NCI-H2029 treated with DMSO at 0.1 percent for 48 hours (cell line): ENCODE data around the gene GTF3C2.

Experiments
- DNase-seq: peaks from one replicate; lab custom pipeline; 2025; lab: John Stamatoyannopoulos, UW

The GTF3C2 gene, protein sequence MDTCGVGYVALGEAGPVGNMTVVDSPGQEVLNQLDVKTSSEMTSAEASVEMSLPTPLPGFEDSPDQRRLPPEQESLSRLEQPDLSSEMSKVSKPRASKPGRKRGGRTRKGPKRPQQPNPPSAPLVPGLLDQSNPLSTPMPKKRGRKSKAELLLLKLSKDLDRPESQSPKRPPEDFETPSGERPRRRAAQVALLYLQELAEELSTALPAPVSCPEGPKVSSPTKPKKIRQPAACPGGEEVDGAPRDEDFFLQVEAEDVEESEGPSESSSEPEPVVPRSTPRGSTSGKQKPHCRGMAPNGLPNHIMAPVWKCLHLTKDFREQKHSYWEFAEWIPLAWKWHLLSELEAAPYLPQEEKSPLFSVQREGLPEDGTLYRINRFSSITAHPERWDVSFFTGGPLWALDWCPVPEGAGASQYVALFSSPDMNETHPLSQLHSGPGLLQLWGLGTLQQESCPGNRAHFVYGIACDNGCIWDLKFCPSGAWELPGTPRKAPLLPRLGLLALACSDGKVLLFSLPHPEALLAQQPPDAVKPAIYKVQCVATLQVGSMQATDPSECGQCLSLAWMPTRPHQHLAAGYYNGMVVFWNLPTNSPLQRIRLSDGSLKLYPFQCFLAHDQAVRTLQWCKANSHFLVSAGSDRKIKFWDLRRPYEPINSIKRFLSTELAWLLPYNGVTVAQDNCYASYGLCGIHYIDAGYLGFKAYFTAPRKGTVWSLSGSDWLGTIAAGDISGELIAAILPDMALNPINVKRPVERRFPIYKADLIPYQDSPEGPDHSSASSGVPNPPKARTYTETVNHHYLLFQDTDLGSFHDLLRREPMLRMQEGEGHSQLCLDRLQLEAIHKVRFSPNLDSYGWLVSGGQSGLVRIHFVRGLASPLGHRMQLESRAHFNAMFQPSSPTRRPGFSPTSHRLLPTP

GRCh38 chr2:27356382-27357181 lies at the start of gene GTF3C2:
TSS of gene GTF3C2 (minus strand) at chr2:27356764. CDS start at chr2:27343554, 13,210 bp downstream.
- peak; percentile 71 for DNase-seq

GRCh38 chr2:27400348-27401135 lies 44.0 kb upstream of the GTF3C2 start:
- no peak for DNase-seq

GRCh38 chr2:27398962-27399361 lies 42.4 kb upstream of the GTF3C2 start:
- no peak for DNase-seq

DNA sequence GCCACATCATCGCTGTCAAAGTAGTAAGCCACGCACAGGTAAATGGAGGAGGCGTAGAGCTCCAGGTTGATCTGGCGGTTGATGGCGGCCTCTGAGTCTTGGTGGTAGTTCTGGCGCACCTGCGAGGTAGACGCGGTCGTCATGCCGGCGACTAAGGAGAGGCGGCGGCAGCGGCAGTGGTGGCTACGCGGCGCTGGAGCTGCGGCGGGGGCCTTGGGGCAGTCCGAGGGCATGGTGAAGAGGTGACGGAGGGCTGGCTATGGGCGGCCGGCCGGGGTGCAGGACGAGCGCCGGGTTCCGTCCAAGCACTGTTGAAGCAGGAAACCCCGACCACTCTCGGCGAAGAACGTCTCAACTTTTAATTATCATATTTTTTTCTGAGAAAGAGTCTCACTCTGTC lies 36.7 kb upstream of the GTF3C2 start:
- no peak for DNase-seq

DNA sequence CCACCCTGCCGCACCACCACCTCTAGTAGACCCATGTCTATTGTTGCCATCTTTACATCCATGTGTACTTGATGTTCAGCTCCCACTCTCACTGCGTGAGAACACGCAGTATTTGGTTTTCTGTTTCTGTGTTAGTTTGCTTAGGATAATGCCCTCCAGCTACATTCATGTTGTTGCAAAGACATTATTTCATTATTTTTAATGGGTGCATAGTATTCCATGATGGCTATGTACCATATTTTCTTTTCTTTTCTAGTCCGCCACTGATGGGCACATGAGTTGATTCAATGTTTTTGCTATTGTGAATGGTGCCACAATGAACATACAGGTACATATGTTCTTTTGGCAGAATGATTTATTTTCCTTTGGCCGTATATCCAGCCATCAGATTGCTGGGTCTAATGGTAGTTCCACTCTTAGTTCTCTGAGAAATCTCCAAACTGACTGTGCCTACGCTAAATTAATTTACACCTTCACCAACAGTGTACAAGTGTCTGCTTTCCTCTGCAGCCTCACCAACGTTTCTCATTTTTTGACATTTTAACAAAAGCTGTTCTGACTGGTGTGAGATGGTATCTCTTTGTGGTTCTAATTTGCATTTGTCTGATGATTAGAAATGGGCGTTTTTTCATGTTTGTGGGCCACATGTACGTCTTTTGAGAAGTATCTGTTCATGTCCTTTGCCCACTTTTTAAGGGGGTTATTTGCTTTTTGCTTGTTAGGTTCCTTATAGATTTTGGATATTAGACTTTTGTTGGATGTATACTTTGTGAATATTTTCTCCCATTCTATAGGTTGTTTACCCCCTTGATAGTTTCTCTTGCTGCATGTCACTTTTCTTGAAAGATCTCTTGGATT lies 34.5 kb upstream of the GTF3C2 start:
- DNase-seq = no peak

GRCh38 chr2:27381577-27382181 lies 25.1 kb upstream of the GTF3C2 start:
- DNase-seq = no peak

DNA sequence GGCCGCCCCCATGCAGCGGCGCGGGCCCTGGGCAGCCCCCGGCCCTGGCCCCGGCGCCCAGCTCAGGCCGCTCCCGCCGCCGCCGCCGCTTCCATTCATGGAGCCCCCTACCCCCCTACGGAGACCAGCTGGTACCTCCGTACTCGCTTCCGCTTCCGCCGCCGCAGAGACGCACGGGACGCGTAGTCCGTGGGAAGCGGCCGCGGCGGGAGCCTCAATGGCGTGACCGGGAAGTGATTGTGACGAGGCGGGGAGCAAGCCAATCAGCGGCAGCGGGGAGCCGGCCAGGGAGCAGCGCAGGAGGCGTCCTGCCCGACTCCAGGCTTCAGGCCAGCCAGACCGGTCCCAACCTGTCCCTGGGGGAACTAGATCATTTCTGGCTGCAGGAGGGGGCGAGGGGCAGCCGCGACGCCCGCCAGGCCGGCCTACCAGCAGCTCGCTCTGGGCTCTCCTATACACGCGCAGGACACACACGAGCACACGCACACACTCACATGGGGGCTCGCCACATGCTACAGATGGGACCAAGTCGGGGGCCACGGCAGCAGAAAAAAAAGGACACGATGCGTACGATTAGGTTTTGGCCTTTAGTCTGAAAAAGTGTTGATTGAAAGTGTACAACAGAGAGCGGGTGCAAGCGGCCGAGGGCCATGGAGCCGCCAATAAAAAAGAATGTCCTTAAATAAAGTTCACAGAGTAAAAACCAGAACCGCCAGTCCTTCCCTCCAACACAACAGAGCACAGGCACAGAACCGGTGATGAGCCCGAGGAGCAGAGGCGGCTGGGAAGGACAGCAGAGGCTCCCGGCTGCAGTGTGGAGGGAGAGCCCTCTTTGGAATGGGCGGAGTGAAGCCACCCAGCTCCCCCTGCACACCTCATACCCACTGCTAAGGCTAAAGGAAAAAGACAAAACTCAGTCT lies 24.3 kb upstream of the GTF3C2 start, which contains the start of gene ZNF513:
TSS of gene ZNF513 (minus strand) at position 109 of the 920 bp plus-strand sequence. CDS start 208 bp downstream, outside the sequence.
- DNase-seq = peak; percentile 65

DNA sequence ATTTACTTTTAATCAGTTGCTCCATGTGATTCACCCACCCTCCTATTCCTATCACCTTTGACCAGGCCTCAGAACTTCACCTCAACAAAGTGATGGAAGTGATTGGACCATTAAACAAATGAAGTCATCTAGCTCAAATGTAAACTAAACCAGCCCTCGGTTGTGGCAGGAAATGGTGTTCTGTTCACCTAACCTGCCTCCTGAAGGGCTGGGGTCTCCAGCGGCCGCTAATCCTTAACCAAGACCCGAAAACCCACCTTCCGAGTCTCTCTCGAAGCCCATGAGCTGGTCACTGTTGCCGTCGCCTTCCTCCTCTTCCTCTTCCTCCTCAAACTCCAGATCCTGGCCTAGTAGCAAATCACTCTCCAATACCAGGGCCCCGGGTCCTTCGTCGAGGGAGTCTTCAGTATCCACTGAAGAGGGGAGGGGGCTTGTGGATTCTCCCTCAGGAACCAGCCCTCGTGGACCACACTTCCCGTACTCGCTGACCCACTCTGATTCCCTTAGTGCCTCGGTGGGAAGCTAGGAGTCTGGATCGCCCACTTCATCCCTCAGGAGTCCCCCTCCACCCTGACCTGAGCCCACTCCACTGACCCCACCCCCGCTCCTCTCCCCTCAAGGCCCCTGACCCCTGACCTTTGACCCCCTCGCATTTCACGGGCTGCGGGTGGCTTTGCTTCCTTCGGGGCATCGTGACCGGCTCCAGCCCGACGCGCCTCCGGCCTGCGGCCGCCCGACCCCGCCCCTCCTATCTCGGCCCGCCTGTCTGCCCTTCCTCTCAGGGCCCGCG lies 23.5 kb upstream of the GTF3C2 start:
- no peak for DNase-seq

DNA sequence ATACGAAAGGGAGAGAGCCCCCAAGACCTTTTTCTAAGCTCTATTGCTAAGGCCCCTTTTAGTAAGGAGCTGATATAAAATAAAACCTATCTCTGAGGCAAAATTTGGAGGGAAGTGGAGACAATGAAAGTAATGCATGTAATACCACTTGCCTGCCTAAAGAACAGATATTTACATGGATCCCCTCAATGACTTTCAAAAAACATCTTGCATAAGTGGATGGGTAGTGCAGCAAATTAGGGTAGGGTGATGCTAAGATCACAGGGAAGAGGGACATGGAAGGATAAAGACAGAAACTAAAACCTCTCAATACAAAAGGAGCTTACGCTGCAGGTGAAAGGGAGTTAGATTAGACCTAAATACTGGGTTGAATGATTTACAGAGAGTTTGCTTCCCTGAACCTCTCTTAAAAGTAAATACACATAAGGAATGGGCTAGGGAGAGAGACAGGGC lies 22.8 kb upstream of the GTF3C2 start:
- no peak for DNase-seq

DNA sequence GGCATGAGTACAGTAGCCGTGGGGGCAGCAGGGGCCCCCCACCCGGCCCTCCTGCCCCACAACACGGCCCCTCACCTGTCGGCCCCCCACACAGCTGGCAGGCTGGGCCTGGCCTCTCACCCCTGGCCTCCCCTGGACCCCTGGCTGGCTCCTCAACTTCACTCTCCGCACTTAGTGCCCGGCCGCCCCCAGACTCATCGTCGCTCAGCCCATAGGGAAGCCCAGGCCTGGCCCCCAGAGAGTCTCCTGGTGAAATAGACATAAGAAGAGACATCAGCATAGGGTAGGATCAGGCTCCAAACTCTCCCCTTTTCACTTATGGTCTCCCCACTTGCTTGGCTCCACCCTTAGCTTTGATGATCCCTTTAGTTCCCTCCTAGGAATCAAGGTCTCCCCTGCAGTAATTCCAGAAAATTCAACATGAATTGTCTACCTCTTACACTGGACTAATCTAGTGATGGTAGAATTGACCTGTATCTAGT lies 22.3 kb upstream of the GTF3C2 start:
- DNase-seq = no peak

DNA sequence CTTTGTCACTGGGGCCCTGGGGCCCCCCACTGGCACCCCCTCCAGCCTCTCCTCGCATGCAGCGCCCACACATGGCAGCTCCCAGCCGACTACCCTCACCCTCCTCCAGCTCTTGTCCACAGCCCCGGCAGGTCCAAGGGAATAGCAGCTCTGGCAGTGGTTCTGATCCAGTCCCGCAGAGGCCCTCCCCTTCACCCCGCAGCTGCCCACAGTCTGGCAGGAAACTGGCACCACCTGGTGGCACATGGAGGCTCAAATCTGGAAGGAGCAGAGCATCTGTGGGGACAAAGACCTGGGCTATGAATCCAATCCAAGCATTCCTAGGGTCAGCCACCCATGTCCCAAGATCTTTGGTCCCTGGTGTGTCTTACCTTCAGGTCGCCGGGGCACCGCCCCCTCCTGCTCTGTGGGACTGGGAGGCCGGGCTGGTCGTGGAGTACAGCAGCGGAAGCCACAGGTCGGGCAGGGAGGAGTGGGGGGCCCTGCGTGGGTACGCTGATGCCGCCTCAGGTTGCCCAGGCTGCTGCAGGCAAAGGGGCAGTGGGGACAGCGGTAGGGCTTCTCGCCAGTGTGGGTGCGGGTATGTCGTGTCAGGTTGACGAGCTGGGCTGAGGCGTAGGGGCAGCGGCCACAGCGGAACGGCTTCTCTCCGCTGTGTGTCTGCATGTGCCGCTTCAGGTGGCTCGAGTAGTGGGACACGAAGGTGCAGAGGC lies 21.7 kb upstream of the GTF3C2 start:
- DNase-seq = no peak

DNA sequence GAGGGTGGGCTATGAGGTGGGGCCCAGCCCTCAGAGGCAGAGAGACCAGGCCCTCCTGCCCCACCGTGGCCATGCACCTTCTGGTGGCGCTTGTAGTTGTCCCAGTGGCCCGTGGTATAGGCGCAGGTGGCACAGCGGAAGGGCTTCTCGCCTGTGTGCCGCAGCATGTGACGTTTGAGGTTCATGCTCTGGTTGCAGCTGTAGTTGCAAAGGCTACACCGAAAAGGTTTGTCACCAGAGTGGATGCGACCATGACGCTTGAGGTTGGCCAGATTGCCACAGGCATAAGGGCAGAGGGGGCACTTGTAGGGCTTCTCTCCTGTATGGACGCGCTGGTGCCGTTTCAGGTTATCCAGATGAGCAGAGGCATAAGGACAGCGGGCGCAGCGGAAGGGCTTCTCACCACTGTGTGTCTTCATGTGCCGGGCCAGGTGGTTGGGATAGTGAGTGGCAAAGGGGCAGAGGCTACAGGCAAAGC lies 21.1 kb upstream of the GTF3C2 start:
- DNase-seq = no peak

GRCh38 chr2:27376866-27377617 lies 20.5 kb upstream of the GTF3C2 start:
- no peak for DNase-seq

GRCh38 chr2:27376151-27376865 lies 19.7 kb upstream of the GTF3C2 start:
- DNase-seq = no peak

DNA sequence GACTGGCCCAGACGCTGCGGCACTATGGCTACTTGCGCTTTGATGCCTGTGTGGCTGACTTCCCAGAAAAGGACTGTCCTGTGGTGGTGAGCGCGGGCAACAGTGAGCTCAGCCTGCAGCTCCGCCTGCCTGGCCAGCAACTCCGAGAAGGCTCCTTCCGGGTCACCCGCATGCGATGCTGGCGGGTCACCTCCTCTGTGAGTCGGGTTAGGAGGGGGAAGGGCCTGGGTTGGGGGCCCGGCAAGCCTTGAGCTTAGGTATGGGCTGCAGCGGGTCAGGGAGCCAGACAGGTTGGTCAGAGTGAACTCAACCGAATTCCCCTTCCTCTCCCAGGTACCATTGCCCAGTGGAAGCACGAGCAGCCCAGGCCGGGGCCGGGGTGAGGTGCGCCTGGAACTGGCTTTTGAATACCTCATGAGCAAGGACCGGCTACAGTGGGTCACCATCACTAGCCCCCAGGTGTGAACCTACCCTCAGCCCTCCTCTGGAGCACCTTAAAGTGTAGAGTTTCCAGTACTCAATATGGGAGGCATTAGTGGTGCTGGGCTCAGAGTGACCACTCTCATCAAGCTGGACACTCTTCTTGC lies 19.0 kb upstream of the GTF3C2 start:
- no peak for DNase-seq
